Measurements from ENCODE around the gene ALG12. TPM values are rescaled to one million over a fixed set of nuclear protein-coding genes. Genes with fewer than 3 reads are reported as not detected.

ALG12 gene
- total and polyA plus RNA-seq, 2 donors (not counting 1 experiment from before 2014, with no cell fraction given) = 15.2 to 16.6 TPM

DNA sequence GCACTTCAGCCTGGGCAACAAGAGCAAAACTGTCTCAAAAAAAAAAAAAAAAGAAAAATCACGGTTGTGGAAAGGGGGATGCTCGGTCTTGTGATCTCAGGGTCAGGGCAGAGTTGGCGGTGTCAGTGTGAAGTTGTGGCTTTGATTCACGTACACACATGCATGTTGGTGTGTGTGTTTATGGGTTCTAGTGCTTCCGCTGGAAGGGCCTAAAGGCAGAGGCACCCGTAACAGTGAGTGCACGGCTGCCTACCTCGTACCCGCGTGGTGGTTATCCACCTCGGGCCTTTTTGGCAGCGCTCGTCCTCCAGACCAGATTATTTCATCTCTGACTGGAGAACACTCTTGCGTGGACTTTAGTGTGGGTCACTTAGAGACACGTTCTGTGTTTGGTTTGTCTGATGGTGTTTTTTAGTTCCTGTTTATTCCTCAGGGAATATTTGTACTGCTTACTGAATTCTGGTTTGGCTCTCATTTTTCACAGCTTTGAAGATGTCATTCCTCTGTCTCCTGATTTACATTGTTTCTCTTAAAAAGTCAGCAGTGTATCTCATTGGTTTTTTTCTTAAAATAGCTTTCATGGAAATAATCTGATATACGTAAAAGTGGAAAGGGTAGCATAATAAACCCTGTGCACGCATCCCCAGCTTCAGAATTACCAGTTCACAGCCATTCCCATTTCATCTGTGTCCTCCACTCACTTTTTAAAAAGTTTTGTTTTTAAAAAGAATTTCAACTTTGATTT, 49.0 kb downstream of the ALG12 start:
- peaks cover 9% of the 10 kb centered on the region for H3K4me1 Mint-ChIP-seq
- DNase-seq (no peak), ATAC-seq (ENCODE audit: low read depth) (no peak)
- WGBS (ENCODE audit: insufficient coverage) = 100% methylated on average over 12 of the region's 17 CpGs
- Histone ChIP-seq H3K9me3 (ENCODE audit: control extremely low read depth in 1 of 3, control insufficient read depth in 2 of 3, insufficient read depth in 1 of 3, low read length in 2 of 3) (peaks cover 0 to 39% (median 22%) of the 10 kb centered on the region in 3 donors), H2AFZ (ENCODE audit: insufficient read depth, low read depth, low read length, poor library complexity, severe bottlenecking) (no peak overlapping the region), H3K79me2 (ENCODE audit: control insufficient read depth, insufficient read depth, low read length) (peaks cover 97% of the 10 kb centered on the region), H3K4me1 (ENCODE audit: control insufficient read depth in 2 of 2, insufficient read depth in 2 of 2, low read length in 2 of 2) (no peaks in the 10 kb centered on the region), H4K20me1 (ENCODE audit: control insufficient read depth, insufficient read depth, low read length, poor library complexity, severe bottlenecking) (peaks cover 44% of the 10 kb centered on the region), H3K27ac (ENCODE audit: low read length in 2 of 2) (no peak overlapping the region), H3K4me3 (ENCODE audit: control extremely low read depth in 1 of 5, extremely low read depth in 1 of 5, insufficient read depth in 1 of 5, low read depth in 2 of 5, low read length in 4 of 5) (no peak overlapping the region), H3K27me3 (replicated peaks in 1 of 4; ENCODE audit: control extremely low read depth in 1 of 4, control insufficient read depth in 3 of 4, insufficient read depth in 4 of 4, low read length in 3 of 4) (no peaks in the 10 kb centered on the region), H3K4me2 (replicated peaks; ENCODE audit: low read depth, low read length, poor library complexity, severe bottlenecking) (no peak overlapping the region), H3K9ac (ENCODE audit: low read length) (no peak overlapping the region), H3K36me3 (replicated peaks in 1 of 2; ENCODE audit: control extremely low read depth in 1 of 2, control insufficient read depth in 1 of 2, extremely low read depth in 1 of 2, insufficient read depth in 2 of 2, low read length in 1 of 2) (no peaks in the 10 kb centered on the region)
- no peak overlapping the region for H3K27ac Mint-ChIP-seq
- ChIA-PET CTCF (no interaction called here), POLR2A (interaction anchor here (0.6 kb wide), 1 partner anchor 322 kb away, joined by 7 read pairs; no protein-coding TSS in a partner anchor)
- no peak overlapping the region for H3K4me3 Mint-ChIP-seq
- TF ChIP-seq, protein P1, sequence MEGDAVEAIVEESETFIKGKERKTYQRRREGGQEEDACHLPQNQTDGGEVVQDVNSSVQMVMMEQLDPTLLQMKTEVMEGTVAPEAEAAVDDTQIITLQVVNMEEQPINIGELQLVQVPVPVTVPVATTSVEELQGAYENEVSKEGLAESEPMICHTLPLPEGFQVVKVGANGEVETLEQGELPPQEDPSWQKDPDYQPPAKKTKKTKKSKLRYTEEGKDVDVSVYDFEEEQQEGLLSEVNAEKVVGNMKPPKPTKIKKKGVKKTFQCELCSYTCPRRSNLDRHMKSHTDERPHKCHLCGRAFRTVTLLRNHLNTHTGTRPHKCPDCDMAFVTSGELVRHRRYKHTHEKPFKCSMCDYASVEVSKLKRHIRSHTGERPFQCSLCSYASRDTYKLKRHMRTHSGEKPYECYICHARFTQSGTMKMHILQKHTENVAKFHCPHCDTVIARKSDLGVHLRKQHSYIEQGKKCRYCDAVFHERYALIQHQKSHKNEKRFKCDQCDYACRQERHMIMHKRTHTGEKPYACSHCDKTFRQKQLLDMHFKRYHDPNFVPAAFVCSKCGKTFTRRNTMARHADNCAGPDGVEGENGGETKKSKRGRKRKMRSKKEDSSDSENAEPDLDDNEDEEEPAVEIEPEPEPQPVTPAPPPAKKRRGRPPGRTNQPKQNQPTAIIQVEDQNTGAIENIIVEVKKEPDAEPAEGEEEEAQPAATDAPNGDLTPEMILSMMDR (IDR thresholded peaks at IDR 0.05) = no peak
- TF ChIP-seq EZH2 (IDR thresholded peaks at IDR 0.05; ENCODE audit: borderline replicate concordance, insufficient read depth, low read depth, low read length, poor library complexity, severe bottlenecking) = no peak
- no peaks in the 10 kb centered on the region for H3K27me3 Mint-ChIP-seq
- intact Hi-C loops (cut with micrococcal nuclease) = no loop called here
- H3K9me3 Mint-ChIP-seq (ENCODE audit: insufficient read depth) = peaks cover 20% of the 10 kb centered on the region

All from B cell (primary cell).